HG03039 (cell line): ENCODE results near the gene TSPAN31.
"Not testable (repeated sequence)": the region's sequence is repeated elsewhere in the genome, so short reads cannot be mapped to it uniquely, and the experiment has no call there.

Source experiments
- ATAC-seq: cut with Tn5 transposase; IDR thresholded peaks from one replicate; pipeline ENCODE4 v1.9.1; 2021; ENCODE audit warnings: mild to moderate bottlenecking, moderate library complexity; ENCODE audit not compliant: unreplicated experiment

Gene TSPAN31, protein sequence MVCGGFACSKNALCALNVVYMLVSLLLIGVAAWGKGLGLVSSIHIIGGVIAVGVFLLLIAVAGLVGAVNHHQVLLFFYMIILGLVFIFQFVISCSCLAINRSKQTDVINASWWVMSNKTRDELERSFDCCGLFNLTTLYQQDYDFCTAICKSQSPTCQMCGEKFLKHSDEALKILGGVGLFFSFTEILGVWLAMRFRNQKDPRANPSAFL

DNA sequence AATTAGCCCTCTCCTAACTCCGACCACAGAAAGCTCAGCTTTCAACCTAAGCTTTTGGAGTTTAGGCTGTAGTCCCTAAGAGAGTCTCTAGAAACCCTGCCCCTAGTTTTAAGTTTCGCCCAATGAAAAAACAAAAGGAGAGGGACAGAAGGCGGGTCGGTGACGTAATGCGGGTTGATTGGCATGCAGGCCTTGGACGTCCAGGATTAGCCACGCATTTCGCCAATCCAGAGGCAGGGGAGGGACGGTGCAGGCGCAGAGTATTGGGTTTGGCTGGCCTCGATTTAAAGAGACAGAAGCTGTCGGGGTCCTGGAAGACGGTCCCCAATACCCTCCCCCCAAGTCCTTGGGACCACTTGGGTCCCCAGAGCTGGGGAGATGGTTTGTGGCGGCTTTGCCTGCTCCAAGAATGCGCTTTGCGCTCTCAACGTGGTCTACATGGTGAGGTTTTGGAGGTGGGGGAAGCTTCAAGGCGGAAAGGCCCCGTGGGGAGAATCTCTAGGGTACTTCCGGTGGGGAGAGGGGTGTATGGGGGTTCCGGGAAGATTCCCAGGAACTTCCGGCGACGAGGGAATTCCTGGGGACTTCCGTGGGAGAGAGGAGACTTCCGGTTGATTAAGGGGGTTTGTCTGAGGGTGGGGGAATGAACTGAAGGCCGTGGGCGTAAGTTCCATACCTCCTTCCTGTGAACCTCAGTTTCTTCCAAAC, at the start of gene TSPAN31:
TSPAN31 (plus strand) TSS at position 263 of the 708 bp plus-strand sequence; CDS start at position 379, 116 bp downstream.
- peak; percentile 81 for ATAC-seq

DNA sequence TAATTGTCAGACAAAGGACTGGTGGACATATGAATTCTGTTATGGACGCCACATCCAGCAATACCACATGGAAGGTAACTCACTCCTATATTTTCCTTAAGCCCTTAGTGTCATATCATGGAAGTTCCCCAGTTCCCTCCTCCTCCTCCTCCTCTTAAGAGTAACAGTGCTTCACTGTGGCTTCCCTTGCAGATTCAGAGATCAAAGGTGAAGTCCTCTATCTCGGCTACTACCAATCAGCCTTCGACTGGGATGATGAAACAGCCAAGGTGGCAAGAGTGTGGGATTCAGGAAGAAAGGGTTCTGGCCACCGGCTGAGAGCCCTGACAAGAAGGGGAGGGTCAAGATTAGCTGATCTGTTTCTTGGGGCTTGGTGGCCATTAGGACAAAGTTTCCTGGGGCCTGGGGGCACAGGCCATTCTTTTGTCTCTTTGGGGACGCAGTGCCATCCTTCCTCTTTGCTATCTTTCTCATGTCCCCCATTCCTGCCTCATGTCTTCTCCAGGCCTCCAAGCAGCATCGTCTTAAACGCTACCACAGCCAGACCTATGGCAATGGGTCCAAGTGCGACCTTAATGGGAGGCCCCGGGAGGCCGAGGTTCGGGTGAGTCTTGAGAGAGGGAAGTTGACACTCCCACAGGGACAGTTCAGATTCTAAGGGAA, 48.9 kb upstream of the TSPAN31 start:
- no peak for ATAC-seq

DNA sequence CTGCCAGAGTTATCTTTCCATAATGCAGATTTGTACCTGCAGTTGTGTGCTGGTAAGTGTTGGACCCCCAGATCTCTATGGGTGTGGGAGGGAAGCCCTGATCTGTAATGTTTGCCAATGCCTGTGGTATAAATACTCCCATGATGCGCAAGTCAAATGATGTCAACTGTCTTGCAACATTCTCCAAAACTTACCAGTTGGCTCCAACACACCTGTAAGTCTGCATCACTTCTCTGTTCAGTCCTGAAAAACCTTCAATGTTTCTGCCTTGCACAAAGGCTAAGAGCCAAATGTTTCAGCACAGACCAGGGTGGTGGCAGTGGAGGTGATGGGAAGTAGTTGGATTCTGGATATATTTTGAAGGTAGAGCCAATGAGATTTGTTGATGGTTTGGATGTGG, 47.8 kb upstream of the TSPAN31 start:
- no peak for ATAC-seq

DNA sequence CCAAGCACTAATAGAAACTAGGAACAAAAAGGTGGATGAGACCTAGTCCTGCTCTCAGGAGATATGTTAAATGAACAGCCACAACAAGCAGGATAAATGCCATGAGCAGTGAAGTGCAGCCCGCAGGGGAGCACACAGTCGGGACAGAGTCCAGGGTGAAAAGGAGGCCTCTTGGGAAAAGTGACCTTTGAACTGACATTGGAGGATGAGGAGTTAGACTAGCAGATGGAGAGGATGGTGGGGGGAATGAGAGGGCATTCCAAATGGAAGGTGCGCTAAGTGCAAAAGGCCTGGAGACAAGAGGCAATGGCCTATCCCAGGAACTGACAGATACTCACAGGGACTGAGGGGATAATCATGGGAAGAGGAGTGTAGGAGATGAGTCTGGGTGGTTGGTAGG, 46.4 kb upstream of the TSPAN31 start:
- no peak for ATAC-seq

DNA sequence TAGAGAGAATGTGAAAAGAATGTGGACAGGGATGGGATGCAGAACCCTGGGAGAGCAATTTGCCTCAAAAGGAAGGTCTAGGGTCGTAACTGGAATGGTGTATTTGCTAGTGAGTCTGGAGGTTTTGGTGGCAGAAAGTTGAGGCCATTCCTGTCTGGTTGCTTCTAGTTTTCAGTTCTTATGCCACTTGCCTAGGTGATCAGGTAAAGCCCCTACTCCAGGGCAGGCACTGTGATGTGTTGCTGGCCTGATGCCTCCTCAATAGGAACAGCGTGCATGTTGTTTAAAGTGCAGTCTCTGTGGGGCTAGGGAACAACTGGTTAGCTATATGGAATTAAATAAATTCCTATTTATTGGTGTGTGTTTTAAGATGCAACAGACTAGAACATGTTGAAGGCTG, 44.5 kb upstream of the TSPAN31 start:
- ATAC-seq = no peak

DNA sequence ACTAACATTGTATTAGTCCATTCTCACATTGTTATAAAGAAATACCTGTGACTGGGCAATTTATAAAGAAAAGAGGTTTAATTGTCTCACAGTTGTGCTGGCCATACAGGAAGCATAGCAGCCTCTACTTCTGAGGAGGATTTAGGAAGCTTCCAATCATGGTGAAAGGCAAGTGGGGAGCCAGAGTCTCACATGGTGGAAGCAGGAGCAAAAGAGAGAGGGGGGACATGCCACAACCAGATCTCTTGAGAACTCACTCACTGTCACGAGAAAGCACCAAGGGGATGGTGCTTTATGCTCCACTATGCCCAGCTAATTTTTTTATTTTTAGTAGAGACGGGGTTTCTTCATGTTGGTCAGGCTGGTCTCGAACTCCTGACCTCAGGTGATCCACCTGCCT, 37.6 kb upstream of the TSPAN31 start:
- no peak for ATAC-seq

DNA sequence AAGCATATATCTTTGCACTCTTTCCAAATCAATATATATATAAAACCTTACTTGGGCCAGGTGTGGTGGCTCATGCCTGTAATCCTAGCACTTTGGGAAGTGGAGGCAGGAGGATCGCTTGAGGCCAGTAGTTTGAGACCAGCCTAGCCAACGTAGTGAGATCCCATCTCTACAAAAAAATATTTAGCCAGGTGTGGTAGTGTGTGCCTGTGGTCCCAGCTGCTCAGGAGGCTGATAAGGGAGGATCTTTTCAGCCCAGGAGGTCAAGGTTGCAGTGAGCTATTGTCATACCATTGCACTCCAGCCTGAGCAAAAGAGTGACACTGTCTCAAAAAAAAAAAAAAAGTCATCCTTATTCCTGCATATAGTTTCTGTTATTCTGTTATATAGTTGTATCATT, 36.5 kb upstream of the TSPAN31 start:
- no peak for ATAC-seq

DNA sequence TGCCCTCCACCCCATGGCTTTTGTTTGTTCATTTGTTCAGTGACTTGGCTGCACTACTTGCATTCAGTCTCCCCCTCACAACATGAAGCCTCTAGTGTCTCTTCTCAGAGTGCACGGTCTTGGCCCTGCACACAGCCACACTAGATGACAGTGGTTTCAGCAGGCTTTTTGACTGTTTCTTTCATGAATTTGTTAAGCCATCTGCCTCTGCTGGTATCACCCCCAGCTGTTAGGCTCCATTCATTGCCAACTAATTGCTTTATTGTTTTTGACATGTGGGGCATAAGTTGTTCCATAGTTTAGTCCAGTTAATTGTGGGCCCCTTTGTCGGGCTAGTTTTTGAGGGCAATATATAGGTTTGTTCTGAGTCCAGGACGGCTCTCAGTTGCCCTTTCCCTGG, 32.1 kb upstream of the TSPAN31 start:
- no peak for ATAC-seq

DNA sequence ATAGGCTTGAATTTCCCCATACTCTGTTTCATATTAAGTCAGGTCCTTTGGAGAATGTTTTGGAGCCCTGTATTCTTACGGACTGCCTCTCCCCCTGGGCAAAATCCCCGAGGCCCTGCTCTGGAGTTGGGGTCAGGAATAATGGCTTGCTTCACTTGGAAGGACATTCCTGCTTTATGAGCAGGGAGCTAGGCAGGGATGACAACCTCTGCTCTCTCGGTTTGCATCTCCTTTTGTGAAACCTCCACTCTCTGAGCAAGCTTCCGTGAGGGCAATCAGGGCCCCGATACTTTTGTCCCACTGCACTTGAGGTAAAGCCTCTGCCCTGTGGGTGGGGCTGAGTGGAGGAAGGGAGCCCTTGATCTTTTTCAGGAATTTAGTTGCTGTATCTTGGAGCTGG, 31.6 kb upstream of the TSPAN31 start:
- ATAC-seq = no peak

DNA sequence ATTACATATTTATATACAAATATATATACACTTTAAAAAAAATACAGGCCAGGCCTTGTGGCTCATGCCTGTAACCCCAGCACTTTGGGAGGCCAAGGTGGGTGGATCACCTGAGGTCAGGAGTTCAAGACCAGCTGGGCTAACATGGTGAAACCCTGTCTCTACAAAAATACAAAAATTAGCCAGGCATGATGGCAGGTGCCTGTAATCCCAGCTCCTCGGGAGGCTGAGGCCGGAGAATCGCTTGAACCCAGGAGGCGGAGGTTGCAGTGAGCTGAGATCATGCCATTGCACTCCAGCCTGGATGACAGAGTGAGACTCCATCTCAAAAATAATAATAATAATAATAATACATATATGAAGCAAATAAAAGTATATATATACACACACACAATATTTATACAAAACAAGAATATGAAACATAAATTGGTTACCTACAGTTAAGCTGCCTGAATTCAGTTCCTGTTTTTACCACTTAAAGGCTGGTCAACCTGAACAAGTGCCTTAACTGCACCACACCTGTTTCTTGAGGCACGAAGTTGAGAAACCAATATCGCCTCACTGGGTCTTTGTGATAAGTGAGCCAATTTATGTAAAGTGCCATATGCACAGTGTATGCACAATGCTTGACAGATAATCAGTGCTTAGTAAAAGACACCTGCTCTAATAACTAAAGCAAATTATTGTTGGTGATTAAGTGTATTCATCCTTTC, 29.6 kb upstream of the TSPAN31 start:
- ATAC-seq = not testable (repeated sequence)

DNA sequence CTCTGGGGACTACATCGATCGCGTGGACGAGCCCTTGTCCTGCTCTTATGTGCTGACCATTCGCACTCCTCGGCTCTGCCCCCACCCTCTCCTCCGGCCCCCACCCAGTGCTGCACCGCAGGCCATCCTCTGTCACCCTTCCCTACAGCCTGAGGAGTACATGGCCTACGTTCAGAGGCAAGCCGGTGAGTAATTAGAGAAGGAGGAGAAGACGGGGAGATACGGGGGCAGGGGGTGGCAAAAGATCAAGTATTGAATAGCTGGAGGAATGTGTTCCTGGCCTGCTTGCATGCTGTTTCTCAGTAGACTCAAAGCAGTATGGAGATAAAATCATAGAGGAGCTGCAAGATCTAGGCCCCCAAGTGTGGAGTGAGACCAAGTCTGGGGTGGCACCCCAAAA, 29.1 kb upstream of the TSPAN31 start:
- no peak for ATAC-seq

DNA sequence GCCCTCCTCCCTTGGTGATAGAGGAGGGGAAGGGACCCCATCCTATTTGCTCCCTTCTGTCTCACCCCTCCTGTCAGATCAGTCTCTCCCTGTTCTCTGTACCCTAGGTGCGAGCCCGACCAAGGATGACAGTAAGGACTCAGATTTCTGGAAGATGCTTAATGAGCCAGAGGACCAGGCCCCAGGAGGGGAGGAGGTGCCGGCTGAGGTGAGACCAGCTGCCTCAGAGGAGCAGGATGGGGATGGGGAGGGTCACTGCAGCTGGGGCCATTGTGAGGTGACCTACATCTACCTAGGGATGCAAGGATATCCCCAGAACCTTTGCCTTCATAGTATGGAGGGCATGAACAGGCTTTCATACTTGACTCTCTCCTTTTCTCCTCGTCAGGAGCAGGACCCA, 28.5 kb upstream of the TSPAN31 start:
- ATAC-seq = no peak

DNA sequence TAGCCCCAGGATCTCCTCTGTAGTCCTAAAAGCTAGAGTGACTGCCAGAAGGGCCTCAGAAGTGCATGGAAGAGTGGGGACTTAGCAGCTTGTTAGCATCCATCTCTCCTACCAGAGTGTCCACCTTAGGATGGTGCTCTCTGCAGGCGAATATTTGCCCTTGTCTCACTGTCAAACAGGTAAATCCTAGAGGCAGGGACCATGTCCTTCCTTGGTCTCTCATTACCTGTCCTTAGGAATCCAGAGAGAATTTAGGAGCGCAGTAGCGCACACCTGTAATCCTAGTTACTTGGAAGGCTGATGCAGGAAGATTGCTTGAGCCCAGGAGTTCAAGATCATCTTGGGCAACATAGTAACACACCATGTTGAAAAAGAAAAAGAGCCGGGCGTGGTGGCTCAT, 27.7 kb upstream of the TSPAN31 start:
- no peak for ATAC-seq

DNA sequence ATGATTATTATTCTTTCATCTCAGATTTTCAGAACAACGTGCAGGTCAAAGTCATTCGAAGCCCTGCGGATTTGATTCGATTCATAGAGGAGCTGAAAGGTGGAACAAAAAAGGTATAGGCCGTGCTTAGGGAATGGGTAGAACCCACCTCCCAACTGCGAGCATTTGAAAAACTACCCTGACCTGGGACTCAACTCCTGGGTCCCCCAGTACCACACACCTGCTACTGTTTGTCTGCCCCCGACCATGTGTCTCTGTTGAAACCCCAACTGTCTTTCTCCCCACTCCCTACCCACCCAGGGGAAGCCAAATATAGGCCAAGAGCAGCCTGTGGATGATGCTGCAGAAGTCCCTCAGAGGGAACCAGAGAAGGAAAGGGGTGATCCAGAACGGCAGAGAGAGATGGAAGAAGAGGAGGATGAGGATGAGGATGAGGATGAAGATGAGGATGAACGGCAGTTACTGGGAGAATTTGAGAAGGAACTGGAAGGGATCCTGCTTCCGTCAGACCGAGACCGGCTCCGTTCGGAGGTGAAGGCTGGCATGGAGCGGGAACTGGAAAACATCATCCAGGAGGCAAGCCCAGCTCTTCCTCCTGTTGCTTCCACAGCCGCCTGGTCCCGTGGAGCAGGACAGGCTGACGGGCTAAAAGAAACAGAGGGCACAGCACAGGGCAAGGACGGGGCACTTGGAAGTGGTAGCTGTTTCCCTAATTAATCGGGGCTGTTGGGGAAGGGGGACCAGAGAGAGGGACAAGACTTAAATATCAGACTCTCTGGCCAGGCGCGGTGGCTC, 26.8 kb upstream of the TSPAN31 start:
- no peak for ATAC-seq

DNA sequence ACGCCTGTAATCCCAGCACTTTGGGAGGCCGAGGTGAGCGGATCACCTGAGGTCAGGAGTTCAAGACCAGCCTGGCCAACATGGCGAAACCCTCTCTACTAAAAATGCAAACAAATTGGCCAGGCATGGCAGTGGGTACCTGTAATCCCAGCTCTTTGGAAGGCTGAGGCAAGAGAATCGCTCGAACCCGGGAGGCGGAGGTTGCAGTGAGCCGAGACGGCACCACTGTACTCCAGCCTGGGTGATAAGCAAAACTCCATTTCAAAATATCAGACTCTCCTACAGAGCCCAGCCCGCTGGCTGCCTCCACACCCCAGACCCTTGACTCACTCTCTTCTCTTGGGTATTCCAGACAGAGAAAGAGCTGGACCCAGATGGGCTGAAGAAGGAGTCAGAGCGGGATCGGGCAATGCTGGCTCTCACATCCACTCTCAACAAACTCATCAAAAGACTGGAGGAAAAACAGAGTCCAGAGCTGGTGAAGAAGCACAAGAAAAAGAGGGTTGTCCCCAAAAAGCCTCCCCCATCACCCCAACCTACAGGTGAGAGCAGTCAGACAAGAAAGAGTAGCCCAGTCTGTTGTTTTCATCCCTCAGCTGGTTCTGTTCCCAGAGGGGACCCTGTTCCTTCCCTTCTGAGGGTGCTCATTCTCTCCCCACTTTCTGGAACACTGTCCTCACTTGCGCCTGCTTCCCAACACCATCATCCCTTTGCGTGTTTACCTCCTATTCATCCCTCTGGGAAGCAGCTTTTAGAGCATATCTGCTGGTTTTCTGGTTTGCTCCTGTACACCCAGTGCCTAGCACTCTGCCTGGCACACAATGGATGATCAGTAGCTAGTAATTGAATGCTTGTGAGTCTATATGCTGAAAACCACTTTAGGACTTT, 26.0 kb upstream of the TSPAN31 start:
- no peak for ATAC-seq

DNA sequence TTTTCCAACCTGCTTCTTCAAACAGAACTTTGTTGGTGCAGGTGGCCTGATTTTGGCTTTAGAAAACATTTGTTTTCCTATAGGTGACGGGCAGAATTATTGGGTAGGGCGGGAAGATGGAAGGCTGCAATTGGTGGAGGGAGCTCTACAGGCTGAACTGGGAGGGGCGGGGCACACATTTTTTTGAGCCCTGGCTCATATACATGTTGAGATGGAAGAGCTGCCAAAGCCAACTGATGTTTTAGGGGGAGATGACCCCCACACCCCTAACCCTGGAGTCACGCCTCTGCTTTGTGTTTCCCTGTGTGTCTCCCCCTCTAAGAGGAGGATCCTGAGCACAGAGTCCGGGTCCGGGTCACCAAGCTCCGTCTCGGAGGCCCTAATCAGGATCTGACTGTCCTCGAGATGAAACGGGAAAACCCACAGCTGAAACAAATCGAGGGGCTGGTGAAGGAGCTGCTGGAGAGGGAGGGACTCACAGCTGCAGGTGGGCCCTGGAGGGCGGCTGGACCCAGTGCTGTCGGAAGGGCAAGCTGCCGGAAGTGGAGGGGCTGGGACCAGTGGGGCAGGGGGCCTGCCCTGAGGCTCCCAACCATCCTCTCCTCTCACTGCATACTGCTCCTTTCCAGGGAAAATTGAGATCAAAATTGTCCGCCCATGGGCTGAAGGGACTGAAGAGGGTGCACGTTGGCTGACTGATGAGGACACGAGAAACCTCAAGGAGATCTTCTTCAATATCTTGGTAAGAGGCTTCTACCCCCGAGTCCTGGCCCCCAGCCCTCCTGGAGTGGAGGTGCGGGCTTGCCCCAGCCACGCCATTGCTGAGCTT, 24.8 kb upstream of the TSPAN31 start:
- ATAC-seq = no peak

DNA sequence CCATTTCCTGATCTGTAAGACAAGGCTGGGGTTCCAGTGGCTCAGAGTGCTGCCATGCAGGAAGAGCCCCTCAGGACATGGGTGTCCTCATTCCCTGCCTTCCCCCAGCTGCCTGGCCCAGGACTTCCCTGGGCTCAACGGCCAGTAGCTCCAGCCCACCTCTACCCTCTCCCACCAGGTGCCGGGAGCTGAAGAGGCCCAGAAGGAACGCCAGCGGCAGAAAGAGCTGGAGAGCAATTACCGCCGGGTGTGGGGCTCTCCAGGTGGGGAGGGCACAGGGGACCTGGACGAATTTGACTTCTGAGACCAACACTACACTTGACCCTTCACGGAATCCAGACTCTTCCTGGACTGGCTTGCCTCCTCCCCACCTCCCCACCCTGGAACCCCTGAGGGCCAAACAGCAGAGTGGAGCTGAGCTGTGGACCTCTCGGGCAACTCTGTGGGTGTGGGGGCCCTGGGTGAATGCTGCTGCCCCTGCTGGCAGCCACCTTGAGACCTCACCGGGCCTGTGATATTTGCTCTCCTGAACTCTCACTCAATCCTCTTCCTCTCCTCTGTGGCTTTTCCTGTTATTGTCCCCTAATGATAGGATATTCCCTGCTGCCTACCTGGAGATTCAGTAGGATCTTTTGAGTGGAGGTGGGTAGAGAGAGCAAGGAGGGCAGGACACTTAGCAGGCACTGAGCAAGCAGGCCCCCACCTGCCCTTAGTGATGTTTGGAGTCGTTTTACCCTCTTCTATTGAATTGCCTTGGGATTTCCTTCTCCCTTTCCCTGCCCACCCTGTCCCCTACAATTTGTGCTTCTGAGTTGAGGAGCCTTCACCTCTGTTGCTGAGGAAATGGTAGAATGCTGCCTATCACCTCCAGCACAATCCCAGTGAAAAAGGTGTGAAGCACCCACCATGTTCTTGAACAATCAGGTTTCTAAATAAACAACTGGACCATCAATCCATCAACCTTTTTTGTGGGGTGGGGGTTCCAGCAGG, 23.9 kb upstream of the TSPAN31 start:
- ATAC-seq = no peak
